IMR-90 (cell line): ENCODE results near the gene LIMS1. TPM values are rescaled to one million over a fixed set of nuclear protein-coding genes. Genes with fewer than 3 reads are reported as not detected.
"Not testable (repeated sequence)": the region's sequence is repeated elsewhere in the genome, so short reads cannot be mapped to it uniquely, and the experiment has no call there.

Experiments used
- ATAC-seq: fragments of 200-7000 bp; cut with Tn5 transposase; 2 replicates; pipeline ENCODE4 v1.9.1; 2020; ENCODE audit warnings: low read depth, mild to moderate bottlenecking, moderate library complexity
- BruUV-seq: library from RNA; stranded (reverse); fragments of 400-500 nt; replicated peaks from 2 replicates; lab custom pipeline; 2021; lab: Mats Ljungman, UMichigan
- CTCF ChIA-PET: fragments of 300-600 bp; formaldehyde crosslinking; extraction: SDS; loops from one replicate; lab custom pipeline; 2021; ENCODE audit warnings: antibody characterized with exemption; lab: Yijun Ruan, JAX
- POLR2A ChIA-PET: fragments of 300-600 bp; sonication (Branson Sonifier 250); formaldehyde crosslinking; loops from one replicate; lab custom pipeline; 2022; ENCODE audit warnings: antibody characterized with exemption; ENCODE audit not compliant: unreplicated experiment; lab: Charles Lee
- DNase-seq: peaks from one replicate; pipeline ENCODE4 v3.0.0; 2013
- H2AFZ ChIP-seq: replicated peaks from 2 replicates; pipeline ENCODE3; 2013; ENCODE audit warnings: low read length, mild to moderate bottlenecking; ENCODE audit not compliant: poor library complexity
- H2AK5ac ChIP-seq: 2 replicates; pipeline ENCODE4 v1.6.1; 2013; ENCODE audit warnings: low read depth, low read length, inconsistent platforms
- H2AK9ac ChIP-seq: replicated peaks from 2 replicates; pipeline ENCODE3; 2013; ENCODE audit warnings: mild to moderate bottlenecking, low read depth, low read length, moderate library complexity; ENCODE audit not compliant: poor library complexity
- H2BK120ac ChIP-seq: 2 replicates; pipeline ENCODE4 v1.6.1; 2013; ENCODE audit warnings: low read depth, low read length, inconsistent platforms
- H2BK15ac ChIP-seq: 3 replicates; pipeline ENCODE4 v1.6.1; 2013; ENCODE audit warnings: low read depth, low read length, inconsistent platforms
- H2BK20ac ChIP-seq: 2 replicates; pipeline ENCODE4 v1.6.1; 2013; ENCODE audit warnings: low read depth, mild to moderate bottlenecking, inconsistent platforms, low read length, moderate library complexity
- H2BK5ac ChIP-seq: 2 replicates; pipeline ENCODE4 v1.6.1; 2013; ENCODE audit warnings: mild to moderate bottlenecking, low read depth, low read length, inconsistent platforms; ENCODE audit not compliant: poor library complexity, severe bottlenecking
- H3K14ac ChIP-seq: replicated peaks from 2 replicates; pipeline ENCODE4 v1.6.1; 2013; ENCODE audit warnings: low read depth, low read length, inconsistent platforms
- H3K18ac ChIP-seq: 2 replicates; pipeline ENCODE4 v1.6.1; 2013; ENCODE audit warnings: low read depth, low read length, control low read depth
- H3K23ac ChIP-seq: 2 replicates; pipeline ENCODE4 v1.6.1; 2013; ENCODE audit warnings: low read depth, low read length, inconsistent platforms
- H3K27ac ChIP-seq: 2 replicates; pipeline ENCODE4 v1.5.1; 2013; ENCODE audit warnings: mild to moderate bottlenecking, control low read depth, low read length; ENCODE audit not compliant: insufficient read depth
- H3K27me3 ChIP-seq: 2 replicates; pipeline ENCODE4 v1.6.1; 2013; ENCODE audit warnings: low read length; ENCODE audit not compliant: control insufficient read depth, insufficient read depth
- H3K36me3 ChIP-seq: 2 replicates; pipeline ENCODE4 v1.6.1; 2013; ENCODE audit warnings: low read length, mixed read lengths; ENCODE audit not compliant: control insufficient read depth, insufficient read depth
- H3K4ac ChIP-seq: 2 replicates; pipeline ENCODE4 v1.6.1; 2013; ENCODE audit warnings: low read depth, low read length, inconsistent platforms
- H3K4me1 ChIP-seq: 2 replicates; pipeline ENCODE4 v1.6.1; 2013; ENCODE audit warnings: low read length, mixed read lengths; ENCODE audit not compliant: control insufficient read depth, insufficient read depth
- H3K4me2 ChIP-seq: 2 replicates; pipeline ENCODE4 v1.6.1; 2013; ENCODE audit warnings: low read depth, mild to moderate bottlenecking, control low read depth, low read length, moderate library complexity
- H3K4me3 ChIP-seq: 2 replicates; pipeline ENCODE4 v1.5.1; 2013; ENCODE audit warnings: low read depth, mild to moderate bottlenecking, control low read depth, low read length, moderate library complexity; ENCODE audit not compliant: insufficient read depth
- H3K56ac ChIP-seq: 2 replicates; pipeline ENCODE4 v1.6.1; 2013; ENCODE audit warnings: low read length, inconsistent platforms; ENCODE audit not compliant: insufficient read depth; ENCODE audit errors: extremely low read depth
- H3K79me1 ChIP-seq, 2 experiments: 2 replicates each; pipeline ENCODE4 v1.6.1; 2013; ENCODE audit warnings: low read length in 2 of 2, inconsistent platforms in 1 of 2, low read depth in 1 of 2
- H3K9ac ChIP-seq: 2 replicates; pipeline ENCODE4 v1.6.1; 2013; ENCODE audit warnings: low read depth, low read length, control low read depth
- H3K9me1 ChIP-seq: 2 replicates; pipeline ENCODE4 v1.6.1; 2013; ENCODE audit warnings: low read length, inconsistent platforms; ENCODE audit not compliant: insufficient read depth
- H3K9me3 ChIP-seq: 2 replicates; pipeline ENCODE4 v1.6.1; 2013; ENCODE audit warnings: low read length; ENCODE audit not compliant: control insufficient read depth, insufficient read depth
- H4K20me1 ChIP-seq: 2 replicates; pipeline ENCODE4 v1.6.1; 2013; ENCODE audit warnings: low read length, inconsistent platforms; ENCODE audit not compliant: insufficient read depth
- H4K5ac ChIP-seq: 2 replicates; pipeline ENCODE4 v1.6.1; 2013; ENCODE audit warnings: mild to moderate bottlenecking, low read depth, low read length, control low read depth
- H4K8ac ChIP-seq, 2 experiments: 2 replicates each; pipeline ENCODE4 v1.6.1; 2013; ENCODE audit warnings: low read depth in 2 of 2, low read length in 2 of 2, control low read depth in 1 of 2, inconsistent platforms in 1 of 2
- H4K91ac ChIP-seq: 2 replicates; pipeline ENCODE4 v1.6.1; 2013; ENCODE audit warnings: low read depth, low read length, inconsistent platforms; ENCODE audit not compliant: insufficient read depth
- CEBPB ChIP-seq: IDR thresholded peaks from 2 replicates; pipeline ENCODE4 v1.6.1; 2012; ENCODE audit warnings: low read depth, low read length, improper control_type of control experiment
- WGBS, 2 experiments: methylation state at CpG; one replicate each; pipeline versions ENCODE4 v1.1.5 to v1.1.7; 2013; ENCODE audit warnings: missing lambda C conversion rate in 2 of 2; ENCODE audit not compliant: insufficient read length in 1 of 2; ENCODE audit errors: extremely low coverage in 2 of 2; 5-methylcytosine and 5-hydroxymethylcytosine counted together
- dilution Hi-C: fragments of 300-500 bp; cut with HindIII; formaldehyde crosslinking; loops from one replicate; pipeline ENCODE4 v1.14.3; 2018; ENCODE audit warnings: low sequenced_read_pairs; ENCODE audit not compliant: unreplicated experiment
- in situ Hi-C: fragments of 300-500 bp; cut with MboI; formaldehyde crosslinking; loops from 3 replicates; pipeline ENCODE4 v1.14.3; 2019; ENCODE audit warnings: low sequenced_read_pairs, inconsistent platforms, mixed read lengths
- intact Hi-C: fragments of 100-400 bp; cut with micrococcal nuclease; formaldehyde crosslinking; loops from 2 replicates; pipeline ENCODE4 v1.10.0; 2022
- polyA plus RNA-seq, 3 experiments: library from polyadenylated mRNA; depleted of rRNA; stranded (reverse); fragments of >200 nt; gene quantifications; 2 replicates each; pipeline ENCODE4 v1.2.3, GENCODE V29; 2012; ENCODE audit warnings: low replicate concordance in 1 of 3
- total RNA-seq: library from RNA; depleted of rRNA; stranded (reverse); fragments of >200 nt; gene quantifications from 2 replicates; pipeline ENCODE4 v1.2.3, GENCODE V29; 2012

The LIMS1 gene
- total and polyA plus RNA-seq, 2 of the 4 experiments (the other 2 are of a cell fraction): 59.1 to 131 TPM

DNA sequence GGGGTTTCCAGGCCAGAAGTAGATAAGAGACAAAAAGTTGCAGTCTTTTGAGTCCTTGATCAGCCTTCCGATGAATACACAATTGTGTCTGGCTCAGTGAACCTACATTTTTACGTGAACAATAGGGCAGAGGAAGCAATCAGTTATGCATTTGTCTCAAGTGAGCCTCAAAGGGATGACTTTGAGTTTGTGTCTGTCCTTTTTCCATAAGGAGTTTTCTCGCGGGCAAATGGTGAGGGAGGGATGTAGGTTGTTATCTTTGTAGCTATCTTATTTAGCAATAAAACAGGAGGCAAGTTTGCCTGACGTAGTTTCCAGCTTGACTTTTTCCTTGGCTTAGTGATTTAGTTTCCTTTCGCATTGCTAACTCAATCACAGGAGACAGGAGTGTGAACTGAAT is 119.6 kb downstream of the LIMS1 start:
- Histone ChIP-seq H3K18ac (peak overlapping the region; percentile 70; the same call in 1 of the 2 replicates), H2BK20ac (peak overlapping the region; percentile 72; the same call in 1 of the 2 replicates), H2BK5ac (peak overlapping the region; percentile 67), H2AK5ac (peak overlapping the region; percentile 28), H3K4me2 (peak overlapping the region; percentile 78), H2BK120ac (peak overlapping the region; percentile 81), H3K79me1 (peaks cover 6 to 16% of the 10 kb centered on the region in 2 experiments; a peak in 2 of 4 replicates), H4K8ac (0 out of 4 replicates have a peak overlapping the region, but pooled peaks of 1 of the 2 experiments have one; percentile 49), H3K56ac (peak overlapping the region; percentile 17; the same call in 1 of the 2 replicates), H3K4ac (peak overlapping the region; percentile 86)
- H3K9me1 ChIP-seq, H3K27ac ChIP-seq, BruUV-seq, H3K14ac ChIP-seq, H2BK15ac ChIP-seq, intact Hi-C loops, ATAC-seq, H3K36me3 ChIP-seq, H3K9me3 ChIP-seq, H3K4me3 ChIP-seq, H3K9ac ChIP-seq, H2AK9ac ChIP-seq, H3K4me1 ChIP-seq, H3K23ac ChIP-seq, CTCF ChIA-PET, H3K27me3 ChIP-seq, H4K5ac ChIP-seq, H2AFZ ChIP-seq, H4K91ac ChIP-seq, dilution Hi-C loops, H4K20me1 ChIP-seq, POLR2A ChIA-PET, in situ Hi-C loops: not testable (repeated sequence)
- WGBS, 2 experiments: no CpG with 5 or more reads among the region's 6 CpGs
- TF ChIP-seq CEBPB: 0 out of 2 replicates have a peak, but pooled peaks have one; percentile 4
- peak; percentile 41 for DNase-seq
